Measurements from ENCODE around the gene ARHGEF5. TPM values are rescaled to one million over a fixed set of nuclear protein-coding genes. Genes with fewer than 3 reads are reported as not detected.

Gene ARHGEF5
- total and polyA plus RNA-seq, 12 donors = 0.46 to 3.9 (median 1.8) TPM

- Histone ChIP-seq H3K27ac (no peak overlapping the region), H3K36me3 (no peaks in the 10 kb centered on the region), H3K4me3 (no peak overlapping the region), H3K27me3 (no peaks in the 10 kb centered on the region), H3K4me1 (peaks cover 0 to 13% (median 0%) of the 10 kb centered on the region in 9 donors), H3K9me3 (no peaks in the 10 kb centered on the region)
- ATAC-seq = no peak
- no peak for TF ChIP-seq CTCF (IDR thresholded peaks at IDR 0.05)
- intact Hi-C loops (cut with DNase I) = no loop called here
- no peak for DNase-seq
Measured at GRCh38 chr7:144386741-144387140, 31.5 kb downstream of the ARHGEF5 start.

- TF ChIP-seq CTCF (IDR thresholded peaks at IDR 0.05) = no peak
- 93 to 95% methylated on average over 5 of the region's 5 CpGs for WGBS, 2 donors
- no peak for DNase-seq
- no peaks in the 10 kb centered on the region for H3K9me3 ChIP-seq
- peaks cover 0 to 13% (median 0%) of the 10 kb centered on the region in 9 donors for H3K4me1 ChIP-seq
- ATAC-seq = no peak
- H3K27ac ChIP-seq = no peak overlapping the region
- no peaks in the 10 kb centered on the region for H3K36me3 ChIP-seq
- H3K27me3 ChIP-seq = no peaks in the 10 kb centered on the region
- intact Hi-C loops (cut with DNase I) = no loop called here
- no peak overlapping the region for H3K4me3 ChIP-seq
Measured at GRCh38 chr7:144388950-144389349, 33.7 kb downstream of the ARHGEF5 start.

- no peaks in the 10 kb centered on the region for H3K9me3 ChIP-seq
- H3K4me1 ChIP-seq = peaks cover 0 to 13% (median 0%) of the 10 kb centered on the region in 9 donors
- intact Hi-C loops (cut with DNase I) = loop anchor here in 1 of 10 donors (10.0 kb wide), 1 partner anchor 486 kb away; the partner anchor contains the start of gene TCAF1
- no peak overlapping the region for H3K27ac ChIP-seq
- DNase-seq (no peak), ATAC-seq (peak in 1 of 8 donors; percentile 30)
- no peak for TF ChIP-seq CTCF (IDR thresholded peaks at IDR 0.05)
- H3K4me3 ChIP-seq = no peak overlapping the region
- whole genome bisulfite sequencing, 2 donors = 60 to 67% methylated on average over 7 of the region's 7 CpGs
- H3K27me3 ChIP-seq = no peaks in the 10 kb centered on the region
- H3K36me3 ChIP-seq = no peaks in the 10 kb centered on the region
Measured at GRCh38 chr7:144390481-144390880, 35.3 kb downstream of the ARHGEF5 start.

GRCh38 chr7:144391014-144391413, 35.8 kb downstream of the ARHGEF5 start:
- intact Hi-C loops (cut with DNase I) = loop anchor here in 1 of 10 donors (10.0 kb wide), 1 partner anchor 486 kb away; the partner anchor contains the start of gene TCAF1
- 94 to 95% methylated on average over 4 of the region's 4 CpGs for WGBS, 2 donors
- no peak for TF ChIP-seq CTCF (IDR thresholded peaks at IDR 0.05)

More at GRCh38 chr7:144391014-144391413, 35.8 kb downstream of the ARHGEF5 start:
- Histone ChIP-seq H3K9me3 (no peaks in the 10 kb centered on the region), H3K4me3 (no peak overlapping the region), H3K36me3 (no peaks in the 10 kb centered on the region), H3K4me1 (peaks cover 0 to 13% (median 0%) of the 10 kb centered on the region in 9 donors), H3K27me3 (no peaks in the 10 kb centered on the region), H3K27ac (no peak overlapping the region)
- no peak for ATAC-seq
- no peak for DNase-seq

Data from heart right ventricle (tissue), 16 donors.